T-helper 9 cell (primary cell): ENCODE measurements around the gene EVX1.

Source experiments
- DNase-seq: peaks from one replicate; pipeline ENCODE4 v3.0.0-alpha.2; 2020

The EVX1 gene

DNA sequence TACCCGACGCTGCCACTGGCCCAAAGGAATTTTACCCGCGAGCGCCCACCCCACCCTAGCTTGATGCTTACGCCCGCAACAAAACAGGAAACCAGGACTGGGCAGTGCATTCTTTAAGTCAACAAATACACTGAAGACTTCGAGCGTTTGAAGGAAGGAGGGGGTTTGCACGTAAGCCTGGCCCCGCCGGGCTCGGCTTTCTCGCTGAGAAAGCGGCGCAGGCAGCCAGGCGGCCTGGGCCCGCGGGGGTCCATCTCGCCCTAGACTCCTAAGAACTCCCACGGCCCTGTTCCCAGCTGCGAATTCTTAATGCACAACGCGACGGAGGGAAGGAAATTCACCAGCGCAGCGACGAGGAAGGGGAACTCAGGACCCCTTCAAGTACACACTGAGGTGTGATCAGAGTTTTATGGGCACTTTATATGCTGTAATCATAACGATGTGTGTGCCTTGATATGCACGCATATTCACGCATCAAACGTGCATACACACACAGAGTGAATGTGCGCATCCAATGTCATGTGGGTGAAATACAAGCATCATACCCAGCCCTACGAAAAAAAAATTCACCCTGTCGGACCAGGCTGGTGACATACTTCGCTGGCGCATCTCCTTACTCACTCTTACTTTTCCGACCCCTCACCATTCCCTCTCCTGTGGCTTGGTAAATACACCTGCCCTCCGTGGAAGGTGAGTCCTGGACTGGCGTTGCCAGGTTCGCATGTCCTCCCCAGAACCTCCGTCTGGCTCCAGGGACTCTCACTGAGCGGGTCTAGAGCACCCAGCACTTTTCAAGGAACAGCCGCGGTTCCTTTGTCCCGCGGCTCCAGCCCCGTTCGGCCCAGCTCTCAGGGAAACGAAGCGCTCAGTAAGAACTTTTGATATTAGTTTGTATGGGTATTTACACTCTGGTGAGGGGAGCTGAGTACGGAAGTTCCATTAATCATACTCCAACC is 37.0 kb upstream of the EVX1 start:
- DNase-seq: no peak

GRCh38 chr7:27207348-27207985 is 35.1 kb upstream of the EVX1 start:
- no peak for DNase-seq

- DNase-seq: no peak
These were observed 33.6 kb upstream of the EVX1 start for GRCh38 chr7:27208998-27209397.

GRCh38 chr7:27209933-27210440 is 32.6 kb upstream of the EVX1 start:
- no peak for DNase-seq

DNA sequence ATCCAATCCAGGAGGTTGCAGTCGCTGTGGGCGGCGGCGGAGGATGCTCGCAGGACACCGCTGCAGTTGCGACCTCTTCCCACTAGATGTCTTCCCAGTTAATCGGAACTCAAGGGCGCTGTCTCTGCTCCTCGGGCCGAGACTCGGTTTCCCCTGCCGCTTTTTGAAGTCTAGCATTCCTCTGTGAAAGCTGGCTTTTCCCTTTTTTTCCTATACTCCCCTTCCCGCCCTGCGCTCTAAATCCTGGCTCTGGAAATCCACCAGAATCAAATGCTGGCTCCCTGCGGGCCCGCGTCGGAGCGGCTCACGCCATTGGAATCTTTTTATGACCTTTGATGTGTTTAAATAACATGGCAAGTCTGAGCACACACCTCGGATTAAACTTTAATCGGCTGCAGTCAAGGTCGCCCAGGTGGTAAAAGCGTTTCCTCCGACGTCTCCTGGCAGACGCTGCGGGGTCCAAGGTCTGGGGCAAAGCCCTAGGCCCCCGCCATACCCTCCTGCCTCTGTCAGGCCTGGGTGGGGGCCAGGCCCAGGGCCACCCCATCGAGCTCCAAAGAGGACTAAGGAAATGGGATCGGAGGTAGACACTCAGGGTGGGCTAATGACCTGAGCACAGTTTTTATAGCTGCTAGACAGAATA is 32.0 kb upstream of the EVX1 start:
- no peak for DNase-seq

- no peak for DNase-seq
These were observed 31.5 kb upstream of the EVX1 start for GRCh38 chr7:27211084-27211446.

DNA sequence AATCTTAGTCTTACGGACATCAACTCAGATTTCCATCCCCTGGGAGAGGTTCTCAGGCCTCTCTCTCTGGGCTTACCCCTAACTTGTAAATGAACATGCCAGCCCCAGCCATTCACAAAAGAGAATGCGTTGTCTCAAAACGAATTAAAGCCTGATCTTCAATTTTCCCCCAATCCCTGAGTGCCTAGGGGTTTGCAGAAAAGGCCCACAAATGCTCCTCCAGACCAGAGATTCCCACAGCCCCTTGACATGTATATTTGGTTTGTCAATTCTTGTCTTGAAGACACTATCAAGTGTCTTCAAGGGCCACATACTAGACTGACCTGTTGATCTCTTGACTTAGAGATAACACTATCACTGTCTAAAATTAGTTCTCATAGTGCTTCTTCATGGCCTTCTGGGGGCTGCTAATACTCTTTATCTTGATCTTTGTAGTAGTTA is 30.8 kb upstream of the EVX1 start:
- no peak for DNase-seq

GRCh38 chr7:27212497-27213432 is 29.8 kb upstream of the EVX1 start:
- DNase-seq: no peak

GRCh38 chr7:27213433-27214238 is 29.0 kb upstream of the EVX1 start:
- no peak for DNase-seq

GRCh38 chr7:27214239-27214950 is 28.2 kb upstream of the EVX1 start:
- no peak for DNase-seq

- no peak for DNase-seq
These were observed 27.2 kb upstream of the EVX1 start for GRCh38 chr7:27215356-27215755.

DNA sequence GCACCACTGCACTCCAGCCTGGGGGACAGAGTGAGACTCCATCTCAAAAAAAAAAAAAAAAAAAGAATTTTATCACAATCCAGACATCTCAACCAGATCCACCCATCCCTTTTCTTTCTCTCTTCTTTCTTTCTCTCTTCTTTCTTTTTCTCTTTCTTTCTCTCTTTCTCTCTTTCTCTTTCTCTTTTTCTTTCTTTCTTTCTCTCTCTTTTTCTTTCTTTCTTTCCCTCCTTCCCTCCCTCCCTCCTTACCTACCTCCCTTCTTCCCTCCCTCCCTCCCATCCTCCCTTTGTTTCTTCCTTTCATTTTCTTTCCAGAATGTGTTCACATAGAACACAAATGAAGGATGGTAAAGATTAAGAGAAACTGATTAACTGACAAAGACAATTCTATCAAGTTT is 24.7 kb upstream of the EVX1 start:
- no peak for DNase-seq

DNA sequence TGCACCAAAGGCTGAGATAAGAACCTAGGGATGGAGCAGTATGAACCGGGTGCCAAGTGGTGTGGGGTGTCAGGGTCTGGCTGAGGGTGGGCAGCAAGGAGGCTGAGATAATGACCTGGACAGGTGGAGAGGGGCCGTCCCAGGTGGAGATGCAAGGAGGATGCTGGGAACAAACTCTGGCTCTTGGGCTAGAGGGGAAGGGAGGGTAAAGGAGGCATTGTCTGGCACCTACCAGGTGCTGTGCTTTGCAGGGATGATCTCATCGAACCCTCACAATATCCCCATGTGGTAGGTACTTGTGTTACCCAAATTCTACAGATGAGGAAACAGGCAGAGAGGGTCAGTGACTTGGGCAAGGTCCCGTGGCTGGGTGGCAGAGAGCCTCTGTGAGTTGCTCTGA is 22.8 kb upstream of the EVX1 start:
- DNase-seq: no peak

DNA sequence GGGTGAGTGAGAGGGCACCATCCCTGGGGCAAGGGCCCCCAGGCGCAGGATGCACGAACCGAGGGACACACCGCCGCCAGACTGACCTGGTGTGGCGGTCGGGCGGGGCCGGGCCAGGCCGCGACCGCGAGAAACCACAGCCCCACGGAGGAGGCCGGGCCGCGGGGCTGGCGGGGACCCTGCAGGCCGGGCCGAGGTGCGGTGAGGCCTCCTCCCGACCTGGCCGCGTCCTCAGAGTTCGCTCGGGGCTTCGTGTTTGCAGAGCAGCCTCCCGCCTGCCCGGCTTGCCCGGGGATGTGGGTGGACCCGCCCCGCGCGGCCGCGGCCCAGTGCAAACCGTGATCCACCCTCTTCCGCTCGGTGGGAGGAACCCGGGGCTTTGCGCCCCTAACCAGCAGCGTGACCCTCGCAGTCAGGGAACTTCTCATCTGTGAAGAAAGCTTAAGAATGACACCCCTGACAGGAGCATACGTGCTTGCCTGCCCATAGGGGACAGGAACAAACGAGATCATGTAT is 22.1 kb upstream of the EVX1 start:
- DNase-seq: no peak

DNA sequence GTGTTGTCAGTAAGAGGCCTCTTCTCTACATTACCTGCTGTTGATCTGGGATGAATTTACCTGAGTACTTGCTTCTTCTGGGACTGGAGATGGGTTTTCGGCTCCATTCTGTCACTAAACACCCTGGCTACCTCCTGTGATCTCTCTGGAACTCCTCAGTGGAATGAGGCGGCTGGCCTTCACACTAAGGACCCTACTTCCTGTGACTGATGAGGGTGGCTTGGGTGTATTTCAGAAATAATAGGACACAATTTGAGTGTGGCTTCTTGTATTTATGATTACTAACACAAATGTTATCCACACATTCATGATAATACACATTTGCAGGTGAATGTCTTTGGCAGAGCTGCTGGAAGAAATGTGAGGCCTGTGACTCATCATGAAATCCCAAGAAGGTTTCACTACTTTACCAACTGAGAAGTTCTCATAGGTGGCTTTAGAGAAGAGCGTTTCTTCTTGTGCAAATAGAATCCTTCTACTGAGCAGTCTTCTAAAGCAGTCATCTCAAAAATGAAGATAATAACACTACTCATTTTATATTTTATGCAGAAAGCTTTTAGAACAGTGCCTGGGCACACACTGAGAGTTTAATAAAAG is 21.3 kb upstream of the EVX1 start:
- no peak for DNase-seq

DNA sequence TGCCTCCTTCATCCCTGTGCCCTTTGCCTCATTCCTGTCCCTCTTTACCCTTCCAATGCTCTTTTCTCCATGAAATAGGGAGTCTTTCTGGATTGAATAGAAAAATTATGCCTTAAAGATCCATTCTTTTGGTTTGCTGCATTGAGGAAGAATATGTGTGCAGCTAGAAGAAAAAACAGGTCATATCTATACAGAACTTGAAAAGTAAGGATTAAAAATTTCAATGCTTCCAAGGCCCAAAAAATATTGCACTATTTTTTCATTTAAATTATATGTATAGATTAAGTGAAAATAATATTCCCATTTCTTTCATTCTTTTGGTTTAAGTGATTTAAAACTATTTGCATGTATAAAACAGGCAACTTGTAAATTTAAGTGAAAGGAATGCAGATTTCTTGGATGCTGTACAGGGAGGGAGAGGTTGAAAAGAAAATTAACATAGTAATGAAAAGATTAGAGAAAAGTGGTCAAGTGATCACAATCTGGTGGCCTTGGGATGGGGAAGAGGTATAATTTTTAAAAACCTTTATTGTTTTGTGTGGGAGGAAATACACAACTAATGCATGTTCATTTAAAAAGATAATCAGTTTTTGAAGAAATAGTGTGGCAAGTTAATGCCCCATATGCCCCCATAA is 18.5 kb upstream of the EVX1 start:
- no peak for DNase-seq

DNA sequence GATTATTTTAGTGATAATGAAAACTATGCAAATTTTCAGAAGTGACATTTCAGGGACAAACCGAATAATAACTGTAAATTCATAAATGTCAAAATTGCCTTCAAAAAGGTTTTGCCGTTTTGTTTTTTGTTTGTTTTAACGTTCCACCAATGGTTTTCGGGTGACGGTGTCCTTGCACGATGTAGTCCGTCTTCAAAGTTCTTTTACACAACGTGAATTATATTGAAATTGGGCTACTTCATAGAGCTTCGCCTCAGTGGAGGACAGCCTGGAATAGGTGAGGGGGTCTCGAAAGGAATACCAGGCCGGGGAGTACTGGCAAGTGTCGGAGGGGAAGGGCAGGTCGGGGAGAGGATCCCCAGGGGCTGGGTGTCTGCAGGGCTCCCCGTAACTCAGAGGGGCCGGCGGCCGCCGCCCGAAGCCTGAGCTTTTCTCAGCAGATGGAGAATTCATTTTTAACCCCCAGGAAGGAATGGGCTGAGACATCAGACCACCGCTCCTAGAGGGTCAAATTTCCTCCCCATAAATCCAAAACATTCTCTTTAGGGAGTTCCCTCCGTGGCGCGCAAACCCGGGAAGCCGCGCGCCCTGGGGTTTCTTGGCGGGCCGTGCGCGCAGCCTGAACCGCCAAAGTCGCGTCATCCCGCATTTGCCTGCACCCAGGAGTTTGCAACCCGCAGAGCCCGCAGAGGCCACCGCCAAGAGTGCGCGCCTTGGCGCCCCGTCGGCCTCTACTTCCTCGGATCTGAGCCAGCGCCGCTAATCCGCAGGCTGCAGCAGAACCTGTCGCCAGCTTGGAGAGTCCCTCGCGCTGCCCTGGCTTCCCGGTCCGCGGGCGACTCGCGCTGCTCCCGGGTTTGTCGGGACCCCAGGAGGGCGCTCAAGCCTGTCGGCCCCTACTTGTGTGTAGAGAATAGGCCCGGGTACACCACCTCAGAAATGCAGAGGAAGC is 17.3 kb upstream of the EVX1 start:
- DNase-seq: no peak

DNA sequence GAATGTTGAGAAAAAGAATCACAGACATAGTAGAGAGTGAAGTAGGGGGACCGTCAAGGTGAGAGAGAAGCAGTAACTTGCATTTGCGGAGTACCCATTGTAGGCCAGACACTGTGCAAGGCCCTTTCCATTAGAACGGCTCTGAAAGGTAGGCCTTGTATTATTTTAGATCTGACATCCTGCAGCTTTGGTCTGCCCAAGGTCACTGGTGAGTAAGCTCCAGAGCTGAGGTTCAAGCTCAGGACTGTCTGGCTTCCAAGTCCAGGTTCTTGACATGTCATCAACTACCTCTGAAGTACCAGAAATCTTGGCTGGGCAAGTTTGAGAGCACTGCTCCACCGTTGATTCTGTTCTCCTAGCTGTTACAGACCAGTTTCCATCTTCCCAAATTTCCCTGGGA is 13.2 kb upstream of the EVX1 start:
- DNase-seq: no peak
